ENCODE data around the gene UBAP1. TPM values are rescaled to one million over a fixed set of nuclear protein-coding genes. Genes with fewer than 3 reads are reported as not detected.
A peak's percentile ranks its signal among the peaks of the same experiment; 100 is the strongest.
"Not testable (repeated sequence)": the region's sequence is repeated elsewhere in the genome, so short reads cannot be mapped to it uniquely, and the experiment has no call there.

UBAP1 gene
- total RNA-seq, 2 donors from 2014 or later, result 42.8 to 44.9 TPM

- intact Hi-C loops (cut with DNase I), result no loop called here
- no peak for DNase-seq (ENCODE audit: low spot score)
These were observed 2.8 kb upstream of the UBAP1 start for GRCh38 chr9:34176089-34176488.

- no peak for DNase-seq (ENCODE audit: low spot score)
- intact Hi-C loops (cut with DNase I), result no loop called here
These were observed 1.0 kb upstream of the UBAP1 start for GRCh38 chr9:34177593-34178435.

DNA sequence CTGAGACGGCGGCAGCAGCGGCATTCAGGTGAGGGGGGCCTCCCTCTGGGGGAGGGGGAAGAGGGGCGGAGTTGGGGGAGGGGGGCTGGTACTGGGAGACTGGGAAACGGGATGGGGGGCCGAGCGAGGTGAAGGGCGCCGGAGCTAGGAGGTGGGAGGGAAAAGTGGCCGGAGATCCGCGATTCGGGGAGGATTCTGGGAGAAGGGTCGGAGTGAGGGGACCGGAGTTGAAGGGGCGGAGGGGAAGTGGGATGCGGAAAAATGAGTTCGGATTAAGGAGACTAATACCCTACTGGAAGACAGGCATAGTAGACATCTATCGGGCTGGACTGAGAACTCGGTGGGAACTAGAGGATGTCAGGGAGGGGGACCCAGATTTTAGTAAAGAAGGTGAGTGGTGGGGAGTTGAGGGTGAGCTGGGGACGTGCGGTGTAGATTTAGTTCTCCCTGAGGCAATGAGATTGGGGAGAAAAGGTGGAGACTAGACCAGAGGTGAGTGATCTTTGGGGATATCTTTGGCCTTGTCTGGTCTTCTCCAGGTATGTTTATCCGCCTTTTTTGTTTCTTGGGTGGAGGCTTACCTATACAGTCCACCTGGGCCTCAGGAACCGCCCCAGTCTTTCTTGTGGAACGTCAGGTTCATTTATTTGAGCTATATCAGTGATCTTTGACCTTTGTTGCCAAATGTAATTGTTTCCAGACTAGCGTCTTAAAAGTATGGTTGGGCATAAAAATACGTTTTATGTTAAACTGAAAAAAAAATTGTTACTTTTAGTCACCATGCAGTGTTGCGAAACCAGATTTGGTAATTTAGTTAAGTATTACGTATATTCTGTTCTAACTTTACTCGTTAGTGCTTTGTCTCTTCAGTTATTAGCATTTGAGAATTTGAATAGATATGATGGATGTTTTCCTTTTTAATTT is 632 bp downstream of the UBAP1 start:
- no peak for DNase-seq (ENCODE audit: low spot score)

DNA sequence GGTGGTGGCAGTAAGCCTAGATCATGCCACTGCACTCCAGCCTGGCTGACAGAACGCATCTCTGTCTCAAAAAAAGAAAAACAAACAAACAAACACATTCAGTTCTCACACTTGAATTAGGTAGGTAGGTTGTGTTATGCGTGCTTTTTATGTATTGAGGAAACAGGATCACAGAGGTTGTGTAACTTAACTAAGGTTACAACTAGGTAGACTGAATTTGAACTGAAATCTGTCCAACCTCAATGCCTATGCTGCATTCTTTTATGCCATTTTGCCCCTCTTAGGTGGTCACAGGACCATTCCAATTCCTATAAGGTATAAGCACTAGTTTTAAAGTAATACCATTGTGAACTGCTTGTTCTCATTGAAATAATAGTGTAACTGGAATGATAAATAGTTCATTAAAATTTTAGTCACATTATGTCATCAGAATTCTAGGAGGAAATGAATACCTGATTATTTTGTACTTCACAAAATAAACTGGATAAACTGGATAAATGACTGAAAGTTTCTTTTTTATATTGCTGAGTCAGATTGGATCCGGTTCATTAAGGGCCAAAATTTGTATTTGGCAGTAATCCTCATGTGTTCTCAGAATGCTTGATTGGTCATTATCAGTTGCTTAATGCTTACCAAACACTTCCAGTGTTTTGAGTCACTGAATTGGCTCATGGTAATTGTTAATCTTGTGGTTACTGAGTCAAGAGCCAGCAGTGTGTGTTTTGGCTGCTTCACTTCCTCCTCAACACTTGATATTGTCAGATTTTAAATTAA is 7.1 kb downstream of the UBAP1 start:
- DNase-seq (ENCODE audit: low spot score), result peak; percentile 15
- intact Hi-C loops (cut with DNase I), result no loop called here

More for the DNA sequence above, 632 bp downstream of the UBAP1 start:
- intact Hi-C loops (cut with DNase I), result no loop called here

- intact Hi-C loops (cut with DNase I), result no loop called here
- DNase-seq (ENCODE audit: low spot score), result no peak
These were observed 9.0 kb downstream of the UBAP1 start for GRCh38 chr9:34187891-34188240.

DNA sequence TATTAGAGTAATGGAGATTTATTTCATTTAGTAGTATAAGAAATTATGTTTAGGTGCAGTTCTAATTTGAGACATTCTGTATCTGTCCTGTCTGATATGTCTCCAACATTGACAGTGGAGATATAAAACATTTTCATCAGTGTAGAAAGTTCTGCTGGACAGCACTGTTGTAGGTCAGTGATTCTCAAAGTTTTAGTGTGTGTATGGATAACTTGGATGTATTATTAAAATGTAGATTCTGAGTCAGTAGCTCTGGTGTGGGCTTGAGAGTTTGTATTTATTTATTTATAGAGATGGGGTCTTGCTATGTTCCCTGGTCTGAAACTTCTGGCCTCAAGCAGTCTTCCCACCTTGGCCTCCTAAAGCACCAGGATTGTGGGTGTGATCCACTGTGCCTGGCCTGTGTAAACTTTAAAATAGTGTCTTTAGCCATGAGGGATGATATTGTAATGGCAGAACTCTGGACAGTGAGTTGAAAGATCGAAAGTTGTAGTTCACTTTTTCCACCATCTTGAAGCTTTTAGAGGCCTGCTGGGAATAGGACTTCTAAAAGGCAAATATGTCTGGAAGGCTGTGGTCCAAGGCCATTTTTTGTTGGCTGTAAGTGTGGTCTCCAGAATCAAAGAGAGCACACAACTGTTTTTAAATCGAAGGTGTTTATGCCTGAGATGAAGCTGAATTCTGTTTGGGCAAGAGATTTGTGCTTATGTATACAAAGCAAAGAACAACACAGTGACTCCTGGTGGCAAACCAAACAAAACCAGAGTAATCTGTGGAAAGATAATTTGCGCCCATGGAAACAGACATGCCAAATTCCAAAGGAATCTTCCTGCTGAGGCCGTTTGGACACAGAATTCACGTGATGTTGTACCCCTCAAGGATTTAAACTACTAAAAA is 12.4 kb downstream of the UBAP1 start:
- DNase-seq (ENCODE audit: low spot score), result no peak
- intact Hi-C loops (cut with DNase I), result no loop called here

GRCh38 chr9:34195143-34195542 is 16.3 kb downstream of the UBAP1 start:
- intact Hi-C loops (cut with DNase I), result no loop called here
- no peak for DNase-seq (ENCODE audit: low spot score)

- intact Hi-C loops (cut with DNase I), result not testable (repeated sequence)
These were observed 18.4 kb downstream of the UBAP1 start for GRCh38 chr9:34197286-34197685.

GRCh38 chr9:34197756-34198711 is 19.2 kb downstream of the UBAP1 start:
- DNase-seq (ENCODE audit: low spot score), result no peak
- intact Hi-C loops (cut with DNase I), result no loop called here

More at GRCh38 chr9:34197286-34197685, 18.4 kb downstream of the UBAP1 start:
- DNase-seq (ENCODE audit: low spot score), result not testable (repeated sequence)

- intact Hi-C loops (cut with DNase I), result no loop called here
- DNase-seq (ENCODE audit: low spot score), result no peak
These were observed 21.2 kb downstream of the UBAP1 start for GRCh38 chr9:34200092-34200491.

- DNase-seq (ENCODE audit: low spot score), result no peak
- intact Hi-C loops (cut with DNase I), result no loop called here
These were observed 24.6 kb downstream of the UBAP1 start for GRCh38 chr9:34203275-34203991.

DNA sequence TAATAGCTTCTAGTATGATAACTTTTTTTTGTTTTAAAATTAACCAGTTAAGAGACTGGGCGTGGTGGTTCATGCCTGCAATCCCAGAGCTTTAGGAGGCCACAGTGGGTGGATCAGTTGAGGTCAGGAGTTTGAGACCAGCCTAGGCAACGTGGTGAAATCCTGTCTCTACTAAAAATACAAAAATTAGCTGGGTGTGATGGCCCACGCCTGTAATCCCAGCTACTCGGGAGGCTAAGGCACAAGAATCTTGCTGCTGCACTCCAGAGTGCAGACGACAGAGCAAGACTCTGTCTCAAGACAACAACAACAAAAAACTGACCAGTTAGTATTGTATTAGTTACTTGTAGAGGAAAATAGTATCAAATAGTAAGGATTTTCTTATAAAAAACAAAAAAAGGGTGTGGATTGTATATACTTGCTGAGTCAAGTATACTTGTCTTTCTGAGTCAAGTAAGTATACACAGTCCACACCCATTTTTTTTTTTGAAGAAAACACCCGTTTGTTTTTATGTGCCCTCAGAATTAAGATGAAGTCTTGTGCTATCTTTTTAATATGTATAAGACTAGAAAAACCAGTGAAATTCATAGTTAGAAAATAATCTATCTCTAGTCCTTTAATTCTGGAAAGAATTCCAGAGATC is 25.3 kb downstream of the UBAP1 start:
- no peak for DNase-seq (ENCODE audit: low spot score)
- intact Hi-C loops (cut with DNase I), result no loop called here

DNA sequence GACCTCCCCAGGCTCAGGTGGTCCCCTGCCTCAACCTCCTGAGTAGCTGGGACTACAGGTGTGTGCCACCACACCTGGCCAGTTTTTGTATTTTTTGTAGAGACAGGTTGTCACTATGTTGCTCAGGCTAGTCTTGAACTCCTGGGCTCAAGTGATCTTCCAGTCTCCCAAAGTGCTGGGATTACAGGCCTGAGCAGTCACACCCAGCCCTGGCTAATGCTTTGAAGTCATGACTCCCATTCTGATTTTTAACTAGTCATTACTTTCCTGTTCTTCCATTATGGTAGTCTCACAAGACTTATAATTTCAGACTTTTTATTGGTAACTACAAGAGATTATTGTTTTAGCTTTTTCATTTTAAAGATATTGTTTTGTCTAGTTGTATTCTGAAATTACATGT is 26.3 kb downstream of the UBAP1 start:
- intact Hi-C loops (cut with DNase I), result no loop called here
- no peak for DNase-seq (ENCODE audit: low spot score)

- intact Hi-C loops (cut with DNase I), result loop anchor here in 1 of 2 donors (2.0 kb wide), 1 partner anchor 146 kb away; no protein-coding TSS in a partner anchor
- DNase-seq (ENCODE audit: low spot score), result no peak
These were observed 27.7 kb downstream of the UBAP1 start for GRCh38 chr9:34206561-34206960.

DNA sequence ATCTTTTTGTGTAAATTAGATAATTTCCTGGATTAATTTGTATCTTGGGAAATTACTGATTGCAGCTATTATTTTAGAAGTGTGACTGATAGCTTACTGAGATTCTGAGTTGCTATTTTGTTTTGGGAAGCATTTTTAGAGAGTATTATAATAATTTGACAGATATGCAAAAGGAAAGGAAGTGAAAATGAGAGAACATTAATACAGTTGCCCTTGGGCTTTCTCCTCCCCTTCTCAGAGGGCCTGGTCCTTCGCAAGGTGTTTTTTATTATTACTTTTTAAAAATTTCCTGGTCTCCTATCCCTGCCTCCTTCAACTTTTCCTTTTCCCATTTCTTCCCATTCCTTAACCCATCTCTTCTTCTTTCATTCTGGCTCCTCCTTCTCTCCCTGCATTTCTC is 32.6 kb downstream of the UBAP1 start:
- intact Hi-C loops (cut with DNase I), result no loop called here
- DNase-seq (ENCODE audit: low spot score), result no peak

DNA sequence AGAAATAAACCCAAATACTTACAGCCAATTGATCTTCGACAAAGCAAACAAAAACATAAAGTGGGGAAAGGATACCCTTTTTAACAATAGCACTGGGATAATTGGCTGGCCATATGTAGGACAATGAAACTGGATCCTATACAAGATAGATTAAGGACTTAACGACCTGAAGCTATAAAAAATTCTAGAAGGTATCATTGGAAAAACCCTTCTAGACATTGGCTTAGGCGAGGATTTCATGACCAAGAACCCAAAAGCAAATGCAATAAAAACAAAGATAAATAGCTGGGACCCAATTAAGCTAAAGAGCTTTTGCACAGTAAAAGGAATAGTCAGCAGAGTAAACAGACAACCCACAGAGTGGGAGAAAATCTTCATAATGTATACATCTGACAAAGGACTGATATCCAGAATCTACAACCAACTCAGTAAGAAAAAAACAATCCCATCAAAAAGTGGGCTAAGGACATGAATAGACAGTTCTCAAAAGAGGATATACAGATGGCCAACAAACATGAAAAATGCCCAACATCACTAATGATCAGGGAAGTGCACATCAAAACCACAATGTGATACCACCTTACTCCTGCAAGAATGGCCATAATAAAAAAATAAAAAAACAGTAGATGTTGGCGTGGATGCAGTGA is 35.6 kb downstream of the UBAP1 start:
- intact Hi-C loops (cut with DNase I); DNase-seq (ENCODE audit: low spot score): not testable (repeated sequence)
